Coronary artery (tissue), 2 donors: ENCODE results near the gene CDC40.

Source experiments
- DNase-seq: peaks from one replicate; pipeline ENCODE4 v3.0.0-alpha.2; 2017; ENCODE audit warnings: low spot score
- H3K27ac ChIP-seq, 2 donors: fragments of 200-600 bp; sonication (generic); one replicate each; pipeline ENCODE4 v1.5.1; 2016 to 2019
- H3K4me3 ChIP-seq: fragments of 200-600 bp; sonication (generic); 2 replicates; pipeline ENCODE4 v1.5.1; 2016; ENCODE audit warnings: mild to moderate bottlenecking, moderate library complexity
- TF ChIP-seq, protein P1 (sequence below): fragments of 200-600 bp; sonication (generic); IDR thresholded peaks from one replicate; pipeline ENCODE4 v1.5.1; 2019; ENCODE audit warnings: antibody characterized with exemption

CDC40 gene

DNA sequence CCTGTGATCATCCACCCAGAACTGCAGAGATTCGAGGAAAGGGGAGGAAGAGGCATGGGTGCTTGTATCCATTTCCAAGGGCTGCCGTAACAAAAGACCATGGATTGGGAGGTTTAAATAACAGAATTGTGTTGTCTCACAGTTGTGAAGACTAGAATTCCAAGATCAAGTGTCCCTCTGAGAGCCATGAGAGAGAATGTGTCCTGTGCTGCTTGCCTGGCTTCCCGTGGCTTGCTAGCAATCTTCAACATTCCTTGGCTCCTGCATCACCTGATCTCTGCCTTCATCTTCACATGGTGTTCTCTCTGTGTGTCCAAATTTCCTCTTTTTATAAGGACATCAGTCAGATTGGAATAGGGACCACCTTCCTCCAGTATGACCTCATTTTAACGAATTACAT lies 69.8 kb downstream of the CDC40 start:
- TF ChIP-seq, protein P1, sequence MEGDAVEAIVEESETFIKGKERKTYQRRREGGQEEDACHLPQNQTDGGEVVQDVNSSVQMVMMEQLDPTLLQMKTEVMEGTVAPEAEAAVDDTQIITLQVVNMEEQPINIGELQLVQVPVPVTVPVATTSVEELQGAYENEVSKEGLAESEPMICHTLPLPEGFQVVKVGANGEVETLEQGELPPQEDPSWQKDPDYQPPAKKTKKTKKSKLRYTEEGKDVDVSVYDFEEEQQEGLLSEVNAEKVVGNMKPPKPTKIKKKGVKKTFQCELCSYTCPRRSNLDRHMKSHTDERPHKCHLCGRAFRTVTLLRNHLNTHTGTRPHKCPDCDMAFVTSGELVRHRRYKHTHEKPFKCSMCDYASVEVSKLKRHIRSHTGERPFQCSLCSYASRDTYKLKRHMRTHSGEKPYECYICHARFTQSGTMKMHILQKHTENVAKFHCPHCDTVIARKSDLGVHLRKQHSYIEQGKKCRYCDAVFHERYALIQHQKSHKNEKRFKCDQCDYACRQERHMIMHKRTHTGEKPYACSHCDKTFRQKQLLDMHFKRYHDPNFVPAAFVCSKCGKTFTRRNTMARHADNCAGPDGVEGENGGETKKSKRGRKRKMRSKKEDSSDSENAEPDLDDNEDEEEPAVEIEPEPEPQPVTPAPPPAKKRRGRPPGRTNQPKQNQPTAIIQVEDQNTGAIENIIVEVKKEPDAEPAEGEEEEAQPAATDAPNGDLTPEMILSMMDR, result no peak
- H3K27ac ChIP-seq, result no peak overlapping the region
- DNase-seq, result no peak
- H3K4me3 ChIP-seq, result no peak overlapping the region

- TF ChIP-seq, protein P1, result no peak
- no peak for DNase-seq
- Histone ChIP-seq H3K27ac (no peak overlapping the region), H3K4me3 (no peak overlapping the region)
These were observed 70.6 kb downstream of the CDC40 start for GRCh38 chr6:110250838-110251237.

- Histone ChIP-seq H3K27ac (no peak overlapping the region), H3K4me3 (no peak overlapping the region)
- TF ChIP-seq, protein P1, result no peak
- DNase-seq, result no peak
These were observed 75.1 kb downstream of the CDC40 start for GRCh38 chr6:110255211-110255750.

DNA sequence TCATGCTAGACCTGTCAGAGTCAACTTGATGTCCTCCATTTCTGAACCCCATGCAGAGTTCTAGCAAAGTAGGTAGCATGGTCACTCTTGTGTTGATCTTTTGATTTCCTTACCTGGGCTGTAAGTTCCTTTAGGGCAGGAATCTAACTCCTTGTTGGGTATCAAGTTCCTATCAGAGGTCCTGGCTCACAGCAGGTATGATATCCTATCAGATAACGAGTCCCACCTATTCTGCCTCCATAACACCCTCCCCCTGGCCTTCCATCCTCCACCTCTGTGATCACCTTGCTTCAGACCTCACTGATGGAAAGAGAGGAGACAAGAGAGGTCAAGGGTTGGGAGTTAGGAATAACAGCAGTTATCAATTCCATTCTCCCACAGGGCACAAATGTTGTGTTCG lies 76.1 kb downstream of the CDC40 start:
- Histone ChIP-seq H3K4me3 (no peak overlapping the region), H3K27ac (no peak overlapping the region)
- DNase-seq, result no peak
- TF ChIP-seq, protein P1, result no peak

GRCh38 chr6:110265273-110265672 lies 85.0 kb downstream of the CDC40 start:
- Histone ChIP-seq H3K27ac (no peak overlapping the region), H3K4me3 (no peak overlapping the region)
- TF ChIP-seq, protein P1, result no peak
- no peak for DNase-seq

DNA sequence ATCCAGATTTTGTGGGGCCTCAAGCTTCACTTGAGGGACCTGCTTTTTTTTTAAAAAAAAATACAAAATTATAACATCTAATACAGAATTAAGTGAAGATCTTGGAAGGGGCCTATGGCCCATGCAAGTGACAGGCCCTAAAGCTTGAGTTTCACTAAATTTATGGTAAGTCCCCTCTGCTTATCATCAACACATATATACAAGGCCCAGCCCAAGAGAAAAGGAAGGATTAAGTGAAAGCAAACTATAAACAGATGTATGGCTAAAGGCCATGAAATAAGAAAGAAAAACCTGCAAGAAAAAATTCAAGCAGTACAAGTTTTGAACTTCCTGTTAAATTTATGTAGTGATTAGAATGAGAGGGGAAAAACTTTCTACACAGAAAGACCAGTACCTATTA lies 86.8 kb downstream of the CDC40 start:
- no peak for DNase-seq
- TF ChIP-seq, protein P1, result no peak
- no peak overlapping the region for H3K4me3 ChIP-seq
- no peak overlapping the region for H3K27ac ChIP-seq

GRCh38 chr6:110269623-110270022 lies 89.4 kb downstream of the CDC40 start:
- no peak overlapping the region for H3K27ac ChIP-seq
- TF ChIP-seq, protein P1, result no peak
- no peak overlapping the region for H3K4me3 ChIP-seq
- no peak for DNase-seq
